ENCODE results near the gene ZNF318. TPM values are rescaled to one million over a fixed set of nuclear protein-coding genes. Genes with fewer than 3 reads are reported as not detected.

The ZNF318 gene
- total RNA-seq, 1 experiment from 2014 or later = 24.3 TPM

DNA sequence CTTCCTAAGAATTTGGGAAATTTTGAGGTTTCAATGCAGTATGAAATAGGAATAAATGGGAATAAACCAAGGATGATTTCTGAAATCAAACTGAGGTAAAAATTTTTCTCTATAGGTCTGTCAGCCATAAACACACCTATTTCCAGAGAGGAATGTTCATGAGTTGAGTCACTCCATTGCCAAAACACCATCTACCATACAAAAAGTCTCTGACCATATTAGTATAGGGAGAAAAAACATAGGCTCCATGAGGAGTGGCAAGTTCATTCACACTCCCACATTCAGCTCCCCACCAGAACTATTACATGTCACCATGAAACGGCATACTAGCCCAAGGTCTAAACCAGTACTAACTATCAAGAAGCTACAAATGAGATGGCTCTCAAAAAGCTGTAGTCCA is 9.6 kb downstream of the ZNF318 start:
- ATAC-seq (no peak), DNase-seq (ENCODE audit: low spot score) (no peak)
- peaks cover 35% of the 10 kb centered on the region for H3K36me3 Mint-ChIP-seq
- no peaks in the 10 kb centered on the region for H3K9me3 Mint-ChIP-seq
- no peak overlapping the region for H3K4me3 Mint-ChIP-seq
- no peaks in the 10 kb centered on the region for H3K27me3 Mint-ChIP-seq (ENCODE audit: low read depth)
- ChIA-PET POLR2A (no interaction called here), CTCF (interaction anchor here (1.9 kb wide), 1 partner anchor 51 kb away, joined by 5 read pairs; the partner anchor contains the start of gene CRIP3)
- no peak overlapping the region; the same call in 1 of the 2 replicates for H3K27ac Mint-ChIP-seq
- H3K4me1 Mint-ChIP-seq = peaks cover 23% of the 10 kb centered on the region
- TF ChIP-seq OVOL2 (CRISPR knock-in tag; IDR thresholded peaks at IDR 0.05; ENCODE audit: borderline replicate concordance) = no peak
- TF ChIP-seq ZNF263 (CRISPR knock-in tag; IDR thresholded peaks at IDR 0.05; ENCODE audit: low read depth) = no peak
- TF ChIP-seq, protein P1, sequence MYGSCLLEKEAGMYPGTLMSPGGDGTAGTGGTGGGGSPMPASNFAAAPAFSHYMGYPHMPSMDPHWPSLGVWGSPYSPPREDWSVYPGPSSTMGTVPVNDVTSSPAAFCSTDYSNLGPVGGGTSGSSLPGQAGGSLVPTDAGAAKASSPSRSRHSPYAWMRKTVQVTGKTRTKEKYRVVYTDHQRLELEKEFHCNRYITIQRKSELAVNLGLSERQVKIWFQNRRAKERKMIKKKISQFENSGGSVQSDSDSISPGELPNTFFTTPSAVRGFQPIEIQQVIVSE (CRISPR knock-in tag; IDR thresholded peaks at IDR 0.05; ENCODE audit: borderline replicate concordance) = no peak
- TF ChIP-seq, protein P2, sequence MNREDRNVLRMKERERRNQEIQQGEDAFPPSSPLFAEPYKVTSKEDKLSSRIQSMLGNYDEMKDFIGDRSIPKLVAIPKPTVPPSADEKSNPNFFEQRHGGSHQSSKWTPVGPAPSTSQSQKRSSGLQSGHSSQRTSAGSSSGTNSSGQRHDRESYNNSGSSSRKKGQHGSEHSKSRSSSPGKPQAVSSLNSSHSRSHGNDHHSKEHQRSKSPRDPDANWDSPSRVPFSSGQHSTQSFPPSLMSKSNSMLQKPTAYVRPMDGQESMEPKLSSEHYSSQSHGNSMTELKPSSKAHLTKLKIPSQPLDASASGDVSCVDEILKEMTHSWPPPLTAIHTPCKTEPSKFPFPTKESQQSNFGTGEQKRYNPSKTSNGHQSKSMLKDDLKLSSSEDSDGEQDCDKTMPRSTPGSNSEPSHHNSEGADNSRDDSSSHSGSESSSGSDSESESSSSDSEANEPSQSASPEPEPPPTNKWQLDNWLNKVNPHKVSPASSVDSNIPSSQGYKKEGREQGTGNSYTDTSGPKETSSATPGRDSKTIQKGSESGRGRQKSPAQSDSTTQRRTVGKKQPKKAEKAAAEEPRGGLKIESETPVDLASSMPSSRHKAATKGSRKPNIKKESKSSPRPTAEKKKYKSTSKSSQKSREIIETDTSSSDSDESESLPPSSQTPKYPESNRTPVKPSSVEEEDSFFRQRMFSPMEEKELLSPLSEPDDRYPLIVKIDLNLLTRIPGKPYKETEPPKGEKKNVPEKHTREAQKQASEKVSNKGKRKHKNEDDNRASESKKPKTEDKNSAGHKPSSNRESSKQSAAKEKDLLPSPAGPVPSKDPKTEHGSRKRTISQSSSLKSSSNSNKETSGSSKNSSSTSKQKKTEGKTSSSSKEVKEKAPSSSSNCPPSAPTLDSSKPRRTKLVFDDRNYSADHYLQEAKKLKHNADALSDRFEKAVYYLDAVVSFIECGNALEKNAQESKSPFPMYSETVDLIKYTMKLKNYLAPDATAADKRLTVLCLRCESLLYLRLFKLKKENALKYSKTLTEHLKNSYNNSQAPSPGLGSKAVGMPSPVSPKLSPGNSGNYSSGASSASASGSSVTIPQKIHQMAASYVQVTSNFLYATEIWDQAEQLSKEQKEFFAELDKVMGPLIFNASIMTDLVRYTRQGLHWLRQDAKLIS (CRISPR knock-in tag; IDR thresholded peaks at IDR 0.05; ENCODE audit: borderline replicate concordance) = no peak
- TF ChIP-seq, protein P3, sequence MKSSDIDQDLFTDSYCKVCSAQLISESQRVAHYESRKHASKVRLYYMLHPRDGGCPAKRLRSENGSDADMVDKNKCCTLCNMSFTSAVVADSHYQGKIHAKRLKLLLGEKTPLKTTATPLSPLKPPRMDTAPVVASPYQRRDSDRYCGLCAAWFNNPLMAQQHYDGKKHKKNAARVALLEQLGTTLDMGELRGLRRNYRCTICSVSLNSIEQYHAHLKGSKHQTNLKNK (CRISPR knock-in tag; IDR thresholded peaks at IDR 0.05) = no peak
- no peak for TF ChIP-seq ZNF317 (CRISPR knock-in tag; IDR thresholded peaks at IDR 0.05; ENCODE audit: borderline replicate concordance, low read depth)
- TF ChIP-seq, protein P4, sequence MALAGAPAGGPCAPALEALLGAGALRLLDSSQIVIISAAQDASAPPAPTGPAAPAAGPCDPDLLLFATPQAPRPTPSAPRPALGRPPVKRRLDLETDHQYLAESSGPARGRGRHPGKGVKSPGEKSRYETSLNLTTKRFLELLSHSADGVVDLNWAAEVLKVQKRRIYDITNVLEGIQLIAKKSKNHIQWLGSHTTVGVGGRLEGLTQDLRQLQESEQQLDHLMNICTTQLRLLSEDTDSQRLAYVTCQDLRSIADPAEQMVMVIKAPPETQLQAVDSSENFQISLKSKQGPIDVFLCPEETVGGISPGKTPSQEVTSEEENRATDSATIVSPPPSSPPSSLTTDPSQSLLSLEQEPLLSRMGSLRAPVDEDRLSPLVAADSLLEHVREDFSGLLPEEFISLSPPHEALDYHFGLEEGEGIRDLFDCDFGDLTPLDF (CRISPR knock-in tag; IDR thresholded peaks at IDR 0.05) = no peak
- TF ChIP-seq, protein P5, sequence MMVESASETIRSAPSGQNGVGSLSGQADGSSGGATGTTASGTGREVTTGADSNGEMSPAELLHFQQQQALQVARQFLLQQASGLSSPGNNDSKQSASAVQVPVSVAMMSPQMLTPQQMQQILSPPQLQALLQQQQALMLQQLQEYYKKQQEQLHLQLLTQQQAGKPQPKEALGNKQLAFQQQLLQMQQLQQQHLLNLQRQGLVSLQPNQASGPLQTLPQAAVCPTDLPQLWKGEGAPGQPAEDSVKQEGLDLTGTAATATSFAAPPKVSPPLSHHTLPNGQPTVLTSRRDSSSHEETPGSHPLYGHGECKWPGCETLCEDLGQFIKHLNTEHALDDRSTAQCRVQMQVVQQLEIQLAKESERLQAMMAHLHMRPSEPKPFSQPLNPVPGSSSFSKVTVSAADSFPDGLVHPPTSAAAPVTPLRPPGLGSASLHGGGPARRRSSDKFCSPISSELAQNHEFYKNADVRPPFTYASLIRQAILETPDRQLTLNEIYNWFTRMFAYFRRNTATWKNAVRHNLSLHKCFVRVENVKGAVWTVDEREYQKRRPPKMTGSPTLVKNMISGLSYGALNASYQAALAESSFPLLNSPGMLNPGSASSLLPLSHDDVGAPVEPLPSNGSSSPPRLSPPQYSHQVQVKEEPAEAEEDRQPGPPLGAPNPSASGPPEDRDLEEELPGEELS (CRISPR knock-in tag; IDR thresholded peaks at IDR 0.05) = no peak
- TF ChIP-seq SOX15 (CRISPR knock-in tag; IDR thresholded peaks at IDR 0.05) = no peak
- TF ChIP-seq, protein P6, sequence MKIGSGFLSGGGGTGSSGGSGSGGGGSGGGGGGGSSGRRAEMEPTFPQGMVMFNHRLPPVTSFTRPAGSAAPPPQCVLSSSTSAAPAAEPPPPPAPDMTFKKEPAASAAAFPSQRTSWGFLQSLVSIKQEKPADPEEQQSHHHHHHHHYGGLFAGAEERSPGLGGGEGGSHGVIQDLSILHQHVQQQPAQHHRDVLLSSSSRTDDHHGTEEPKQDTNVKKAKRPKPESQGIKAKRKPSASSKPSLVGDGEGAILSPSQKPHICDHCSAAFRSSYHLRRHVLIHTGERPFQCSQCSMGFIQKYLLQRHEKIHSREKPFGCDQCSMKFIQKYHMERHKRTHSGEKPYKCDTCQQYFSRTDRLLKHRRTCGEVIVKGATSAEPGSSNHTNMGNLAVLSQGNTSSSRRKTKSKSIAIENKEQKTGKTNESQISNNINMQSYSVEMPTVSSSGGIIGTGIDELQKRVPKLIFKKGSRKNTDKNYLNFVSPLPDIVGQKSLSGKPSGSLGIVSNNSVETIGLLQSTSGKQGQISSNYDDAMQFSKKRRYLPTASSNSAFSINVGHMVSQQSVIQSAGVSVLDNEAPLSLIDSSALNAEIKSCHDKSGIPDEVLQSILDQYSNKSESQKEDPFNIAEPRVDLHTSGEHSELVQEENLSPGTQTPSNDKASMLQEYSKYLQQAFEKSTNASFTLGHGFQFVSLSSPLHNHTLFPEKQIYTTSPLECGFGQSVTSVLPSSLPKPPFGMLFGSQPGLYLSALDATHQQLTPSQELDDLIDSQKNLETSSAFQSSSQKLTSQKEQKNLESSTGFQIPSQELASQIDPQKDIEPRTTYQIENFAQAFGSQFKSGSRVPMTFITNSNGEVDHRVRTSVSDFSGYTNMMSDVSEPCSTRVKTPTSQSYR (CRISPR knock-in tag; IDR thresholded peaks at IDR 0.05) = no peak
- TF ChIP-seq, protein P7, sequence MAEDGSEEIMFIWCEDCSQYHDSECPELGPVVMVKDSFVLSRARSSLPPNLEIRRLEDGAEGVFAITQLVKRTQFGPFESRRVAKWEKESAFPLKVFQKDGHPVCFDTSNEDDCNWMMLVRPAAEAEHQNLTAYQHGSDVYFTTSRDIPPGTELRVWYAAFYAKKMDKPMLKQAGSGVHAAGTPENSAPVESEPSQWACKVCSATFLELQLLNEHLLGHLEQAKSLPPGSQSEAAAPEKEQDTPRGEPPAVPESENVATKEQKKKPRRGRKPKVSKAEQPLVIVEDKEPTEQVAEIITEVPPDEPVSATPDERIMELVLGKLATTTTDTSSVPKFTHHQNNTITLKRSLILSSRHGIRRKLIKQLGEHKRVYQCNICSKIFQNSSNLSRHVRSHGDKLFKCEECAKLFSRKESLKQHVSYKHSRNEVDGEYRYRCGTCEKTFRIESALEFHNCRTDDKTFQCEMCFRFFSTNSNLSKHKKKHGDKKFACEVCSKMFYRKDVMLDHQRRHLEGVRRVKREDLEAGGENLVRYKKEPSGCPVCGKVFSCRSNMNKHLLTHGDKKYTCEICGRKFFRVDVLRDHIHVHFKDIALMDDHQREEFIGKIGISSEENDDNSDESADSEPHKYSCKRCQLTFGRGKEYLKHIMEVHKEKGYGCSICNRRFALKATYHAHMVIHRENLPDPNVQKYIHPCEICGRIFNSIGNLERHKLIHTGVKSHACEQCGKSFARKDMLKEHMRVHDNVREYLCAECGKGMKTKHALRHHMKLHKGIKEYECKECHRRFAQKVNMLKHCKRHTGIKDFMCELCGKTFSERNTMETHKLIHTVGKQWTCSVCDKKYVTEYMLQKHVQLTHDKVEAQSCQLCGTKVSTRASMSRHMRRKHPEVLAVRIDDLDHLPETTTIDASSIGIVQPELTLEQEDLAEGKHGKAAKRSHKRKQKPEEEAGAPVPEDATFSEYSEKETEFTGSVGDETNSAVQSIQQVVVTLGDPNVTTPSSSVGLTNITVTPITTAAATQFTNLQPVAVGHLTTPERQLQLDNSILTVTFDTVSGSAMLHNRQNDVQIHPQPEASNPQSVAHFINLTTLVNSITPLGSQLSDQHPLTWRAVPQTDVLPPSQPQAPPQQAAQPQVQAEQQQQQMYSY (CRISPR knock-in tag; IDR thresholded peaks at IDR 0.05) = no peak
- TF ChIP-seq, protein P8, sequence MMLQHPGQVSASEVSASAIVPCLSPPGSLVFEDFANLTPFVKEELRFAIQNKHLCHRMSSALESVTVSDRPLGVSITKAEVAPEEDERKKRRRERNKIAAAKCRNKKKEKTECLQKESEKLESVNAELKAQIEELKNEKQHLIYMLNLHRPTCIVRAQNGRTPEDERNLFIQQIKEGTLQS (CRISPR knock-in tag; conservative IDR thresholded peaks at IDR 0.05) = no peak
- TF ChIP-seq, protein P9, sequence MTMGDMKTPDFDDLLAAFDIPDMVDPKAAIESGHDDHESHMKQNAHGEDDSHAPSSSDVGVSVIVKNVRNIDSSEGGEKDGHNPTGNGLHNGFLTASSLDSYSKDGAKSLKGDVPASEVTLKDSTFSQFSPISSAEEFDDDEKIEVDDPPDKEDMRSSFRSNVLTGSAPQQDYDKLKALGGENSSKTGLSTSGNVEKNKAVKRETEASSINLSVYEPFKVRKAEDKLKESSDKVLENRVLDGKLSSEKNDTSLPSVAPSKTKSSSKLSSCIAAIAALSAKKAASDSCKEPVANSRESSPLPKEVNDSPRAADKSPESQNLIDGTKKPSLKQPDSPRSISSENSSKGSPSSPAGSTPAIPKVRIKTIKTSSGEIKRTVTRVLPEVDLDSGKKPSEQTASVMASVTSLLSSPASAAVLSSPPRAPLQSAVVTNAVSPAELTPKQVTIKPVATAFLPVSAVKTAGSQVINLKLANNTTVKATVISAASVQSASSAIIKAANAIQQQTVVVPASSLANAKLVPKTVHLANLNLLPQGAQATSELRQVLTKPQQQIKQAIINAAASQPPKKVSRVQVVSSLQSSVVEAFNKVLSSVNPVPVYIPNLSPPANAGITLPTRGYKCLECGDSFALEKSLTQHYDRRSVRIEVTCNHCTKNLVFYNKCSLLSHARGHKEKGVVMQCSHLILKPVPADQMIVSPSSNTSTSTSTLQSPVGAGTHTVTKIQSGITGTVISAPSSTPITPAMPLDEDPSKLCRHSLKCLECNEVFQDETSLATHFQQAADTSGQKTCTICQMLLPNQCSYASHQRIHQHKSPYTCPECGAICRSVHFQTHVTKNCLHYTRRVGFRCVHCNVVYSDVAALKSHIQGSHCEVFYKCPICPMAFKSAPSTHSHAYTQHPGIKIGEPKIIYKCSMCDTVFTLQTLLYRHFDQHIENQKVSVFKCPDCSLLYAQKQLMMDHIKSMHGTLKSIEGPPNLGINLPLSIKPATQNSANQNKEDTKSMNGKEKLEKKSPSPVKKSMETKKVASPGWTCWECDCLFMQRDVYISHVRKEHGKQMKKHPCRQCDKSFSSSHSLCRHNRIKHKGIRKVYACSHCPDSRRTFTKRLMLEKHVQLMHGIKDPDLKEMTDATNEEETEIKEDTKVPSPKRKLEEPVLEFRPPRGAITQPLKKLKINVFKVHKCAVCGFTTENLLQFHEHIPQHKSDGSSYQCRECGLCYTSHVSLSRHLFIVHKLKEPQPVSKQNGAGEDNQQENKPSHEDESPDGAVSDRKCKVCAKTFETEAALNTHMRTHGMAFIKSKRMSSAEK (CRISPR knock-in tag; IDR thresholded peaks at IDR 0.05; ENCODE audit: borderline replicate concordance) = no peak
- TF ChIP-seq ZNF416 (CRISPR knock-in tag; IDR thresholded peaks at IDR 0.05) = no peak
- no peak for TF ChIP-seq TEAD1 (CRISPR knock-in tag; IDR thresholded peaks at IDR 0.05)
- no peak for TF ChIP-seq ESRRA (CRISPR knock-in tag; IDR thresholded peaks at IDR 0.05; ENCODE audit: borderline replicate concordance)

All from WTC11 (cell line).